H1 (cell line): ENCODE measurements around the gene SLCO4A1.

Source experiments
- CHD1 ChIP-seq: IDR thresholded peaks from 2 replicates; pipeline ENCODE4 v1.6.1; 2012; ENCODE audit warnings: low read depth, low read length, improper control_type of control experiment
- CTCF ChIP-seq, 3 experiments: IDR thresholded peaks; 1 replicate in 2 of 3; 2 replicates in 1 of 3; pipeline versions ENCODE4 v1.5.1 to v1.6.1; 2011; ENCODE audit warnings: low read length in 3 of 3, mild to moderate bottlenecking in 3 of 3, inconsistent platforms in 2 of 3, low read depth in 1 of 3, moderate library complexity in 1 of 3; ENCODE audit not compliant: insufficient read depth in 1 of 3; ENCODE audit errors: control extremely low read depth in 1 of 3
- EP300 ChIP-seq, 2 experiments: IDR thresholded peaks; 1 replicate in 1 of 2; 2 replicates in 1 of 2; pipeline ENCODE4 v1.6.1; 2011 to 2012; ENCODE audit warnings: low read depth in 2 of 2, low read length in 2 of 2, mild to moderate bottlenecking in 2 of 2, borderline replicate concordance in 1 of 2, inconsistent platforms in 1 of 2, moderate library complexity in 1 of 2
- MAX ChIP-seq: IDR thresholded peaks from 2 replicates; pipeline ENCODE4 v1.6.1; 2012; ENCODE audit warnings: inconsistent platforms
- POLR2A ChIP-seq, 2 experiments: IDR thresholded peaks; 1 replicate in 1 of 2; 2 replicates in 1 of 2; pipeline ENCODE4 v1.6.1; 2011; ENCODE audit warnings: low read depth in 2 of 2, low read length in 2 of 2, mild to moderate bottlenecking in 2 of 2; ENCODE audit errors: control extremely low read depth in 1 of 2
- POLR2AphosphoS5 ChIP-seq: IDR thresholded peaks from 2 replicates; pipeline ENCODE4 v1.6.1; 2011; ENCODE audit warnings: low read depth, low read length

DNA sequence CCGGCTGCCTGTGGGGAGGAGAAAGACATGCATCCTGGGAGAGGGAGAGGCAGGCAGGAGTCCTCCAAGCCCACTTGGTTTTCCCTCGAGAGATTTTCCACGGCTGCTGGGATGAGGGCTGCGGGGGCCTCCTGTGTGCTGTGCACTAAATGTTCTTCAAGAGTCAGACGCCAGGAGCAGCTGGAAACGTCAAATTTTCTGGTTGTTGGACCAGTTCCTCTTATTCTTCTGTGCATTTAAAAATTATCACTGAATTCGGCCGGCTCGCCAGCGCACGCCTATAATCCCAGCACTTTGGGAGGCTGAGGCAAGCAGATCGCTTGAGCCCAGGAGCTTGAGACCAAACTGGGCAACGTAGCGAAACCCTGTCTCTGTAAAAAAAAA, 33.6 kb downstream of the SLCO4A1 start:
- no peak for TF ChIP-seq CTCF (IDR thresholded peaks at IDR 0.05; ENCODE audit: control extremely low read depth in 1 of 3, insufficient read depth in 1 of 3, low read depth in 1 of 3, low read length in 3 of 3)
- TF ChIP-seq EP300 (IDR thresholded peaks at IDR 0.05; ENCODE audit: borderline replicate concordance in 1 of 2, low read depth in 2 of 2, low read length in 2 of 2) = no peak
- no peak for TF ChIP-seq CHD1
- no peak for TF ChIP-seq POLR2A (IDR thresholded peaks at IDR 0.05; ENCODE audit: control extremely low read depth in 1 of 2, low read depth in 2 of 2, low read length in 2 of 2)
- no peak for TF ChIP-seq POLR2AphosphoS5
- no peak for TF ChIP-seq MAX
